Measurements from ENCODE around the gene PSD4.

DNA sequence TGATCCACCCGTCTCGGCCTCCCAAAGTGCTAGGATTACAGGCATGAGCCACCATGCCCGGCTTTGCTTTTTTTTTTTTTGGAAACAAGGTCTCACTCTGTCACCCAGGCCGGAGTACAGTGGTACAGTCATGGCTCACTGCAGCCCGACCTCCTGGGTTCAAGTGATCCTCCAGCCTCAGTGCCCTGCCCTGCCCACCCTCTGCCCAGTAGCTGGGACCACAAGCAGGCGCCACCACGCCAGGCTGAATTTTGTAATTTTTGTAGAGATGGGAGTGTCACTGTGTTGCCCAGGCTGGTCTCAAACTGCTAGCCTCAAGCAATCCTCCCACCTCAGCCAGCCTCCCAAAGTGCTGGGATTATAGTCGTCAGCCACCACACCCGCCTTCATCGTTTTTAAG is 11.6 kb upstream of the PSD4 start:
- no peak for TF ChIP-seq HDGF (IDR thresholded peaks at IDR 0.05; ENCODE audit: borderline replicate concordance)
- no peak for TF ChIP-seq SUZ12 (IDR thresholded peaks at IDR 0.05)
- no peak for TF ChIP-seq TARDBP (IDR thresholded peaks at IDR 0.05)
- no peak for TF ChIP-seq NFRKB (IDR thresholded peaks at IDR 0.05)
- TF ChIP-seq FOXK2 (IDR thresholded peaks at IDR 0.05) = no peak
